Measurements from ENCODE around the gene SMIM29.

GRCh38 chr6:34232901-34233300 lies 15.9 kb downstream of the SMIM29 start:
- TF ChIP-seq, protein P1, sequence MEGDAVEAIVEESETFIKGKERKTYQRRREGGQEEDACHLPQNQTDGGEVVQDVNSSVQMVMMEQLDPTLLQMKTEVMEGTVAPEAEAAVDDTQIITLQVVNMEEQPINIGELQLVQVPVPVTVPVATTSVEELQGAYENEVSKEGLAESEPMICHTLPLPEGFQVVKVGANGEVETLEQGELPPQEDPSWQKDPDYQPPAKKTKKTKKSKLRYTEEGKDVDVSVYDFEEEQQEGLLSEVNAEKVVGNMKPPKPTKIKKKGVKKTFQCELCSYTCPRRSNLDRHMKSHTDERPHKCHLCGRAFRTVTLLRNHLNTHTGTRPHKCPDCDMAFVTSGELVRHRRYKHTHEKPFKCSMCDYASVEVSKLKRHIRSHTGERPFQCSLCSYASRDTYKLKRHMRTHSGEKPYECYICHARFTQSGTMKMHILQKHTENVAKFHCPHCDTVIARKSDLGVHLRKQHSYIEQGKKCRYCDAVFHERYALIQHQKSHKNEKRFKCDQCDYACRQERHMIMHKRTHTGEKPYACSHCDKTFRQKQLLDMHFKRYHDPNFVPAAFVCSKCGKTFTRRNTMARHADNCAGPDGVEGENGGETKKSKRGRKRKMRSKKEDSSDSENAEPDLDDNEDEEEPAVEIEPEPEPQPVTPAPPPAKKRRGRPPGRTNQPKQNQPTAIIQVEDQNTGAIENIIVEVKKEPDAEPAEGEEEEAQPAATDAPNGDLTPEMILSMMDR (IDR thresholded peaks at IDR 0.05) = no peak
- no peak for TF ChIP-seq ZFX (IDR thresholded peaks at IDR 0.05; ENCODE audit: borderline replicate concordance)

Measured in 22Rv1 (cell line).